Aorta (tissue), 5 donors: ENCODE measurements around the gene PVALB. TPM values are rescaled to one million over a fixed set of nuclear protein-coding genes. Genes with fewer than 3 reads are reported as not detected.

ENCODE experiments used
- ATAC-seq: fragments of 200-7000 bp; cut with Tn5 transposase; one replicate; pipeline ENCODE4 v1.9.1; 2022; ENCODE audit warnings: moderate library complexity; ENCODE audit not compliant: low FRiP score
- DNase-seq, 2 donors: peaks; one replicate each; pipeline ENCODE4 v3.0.0-alpha.2; 2020
- H3K27ac ChIP-seq, 2 donors: one replicate each; pipeline ENCODE4 v1.5.1; 2013; ENCODE audit warnings: low read length in 2 of 2, mild to moderate bottlenecking in 2 of 2, moderate library complexity in 2 of 2, control low read depth in 1 of 2, inconsistent platforms in 1 of 2, low read depth in 1 of 2
- H3K27me3 ChIP-seq, 2 donors: one replicate each; pipeline ENCODE4 v1.6.1; 2013; ENCODE audit warnings: control low read depth in 1 of 2, low read length in 1 of 2, mild to moderate bottlenecking in 1 of 2, moderate library complexity in 1 of 2; ENCODE audit not compliant: insufficient read depth in 2 of 2, control insufficient read depth in 1 of 2
- H3K36me3 ChIP-seq, 2 donors: one replicate each; pipeline ENCODE4 v1.6.1; 2013; ENCODE audit warnings: control low read depth in 1 of 2, low read length in 1 of 2, mild to moderate bottlenecking in 1 of 2; ENCODE audit not compliant: insufficient read depth in 2 of 2, control insufficient read depth in 1 of 2
- H3K4me1 ChIP-seq, 2 donors: one replicate each; pipeline ENCODE4 v1.6.1; 2013; ENCODE audit warnings: low read length in 2 of 2, control low read depth in 1 of 2, mild to moderate bottlenecking in 1 of 2, moderate library complexity in 1 of 2; ENCODE audit not compliant: insufficient read depth in 2 of 2, control insufficient read depth in 1 of 2
- H3K4me3 ChIP-seq, 2 donors: one replicate each; pipeline ENCODE4 v1.5.1; 2013; ENCODE audit warnings: low read length in 2 of 2, control low read depth in 1 of 2, mild to moderate bottlenecking in 1 of 2
- H3K9me3 ChIP-seq: one replicate; pipeline ENCODE4 v1.6.1; 2013; ENCODE audit warnings: mild to moderate bottlenecking, low read length; ENCODE audit not compliant: control insufficient read depth
- WGBS, 2 donors: extraction: QIAGEN DNeasy Blood & Tissue Kit; methylation state at CpG; one replicate each; pipeline ENCODE4 v1.1.7; 2013; 5-methylcytosine and 5-hydroxymethylcytosine counted together
- intact Hi-C, 2 donors: fragments of 100-400 bp; cut with DNase I; formaldehyde crosslinking; loops; one replicate each; pipeline versions ENCODE4 v1.14.2 to v1.15.0; 2022
- long read RNA-seq, 2 donors: library from polyadenylated mRNA; unstranded; transcript quantifications; one replicate each; pipeline ENCODE4 v2.0.0, GENCODE V29; 2020 to 2021
- polyA plus RNA-seq, 2 donors: library from polyadenylated mRNA; stranded (reverse); fragments of 200-250 nt; gene quantifications; one replicate each; pipeline ENCODE4 v1.2.3, GENCODE V29; 2013
- total RNA-seq, 2 donors: library from RNA; stranded (reverse); fragmentation: NEBNext Ultra II Directional; extraction: Animal tissue kit (Norgen Biotek cat#: 25700); gene quantifications; one replicate each; pipeline ENCODE4 v1.2.1, GENCODE V29; 2021
- donor health status: healthy with polysubstance abuse.
- donor health status: Bipolar disorder and iron deficiency.
- donor health status: DM: no; HTN: no; CAD: no.
- donor health status: DM: no; HTN: no; CAD: no.
- donor health status: DM: yes; HTN: yes; CAD: no.

PVALB gene
- not detected for total RNA-seq
- not detected for polyA plus RNA-seq
- long read RNA-seq, donor 1 = 0 reads
- long read RNA-seq, donor 2 = 0 reads

GRCh38 chr22:36816636-36817524 is at the start of gene PVALB:
TSS of gene PVALB (minus strand) at chr22:36817035. CDS start at chr22:36817005, 30 bp downstream.
- Histone ChIP-seq H3K36me3 (no peaks in the 10 kb centered on the region), H3K4me1 (no peaks in the 10 kb centered on the region), H3K27me3 (no peaks in the 10 kb centered on the region), H3K27ac (no peak within 1 kb of the TSS), H3K4me3 (no peak within 1 kb of the TSS), H3K9me3 (no peaks in the 10 kb centered on the region)
- no peak for DNase-seq
- intact Hi-C loops = no loop called here
- WGBS, 2 donors = 1 to 2% methylated on average over 59 to 75 of the region's 75 CpGs
- peak; percentile 31 for ATAC-seq

GRCh38 chr22:36865346-36865745 is 48.5 kb upstream of the PVALB start:
- intact Hi-C loops = no loop called here
- Histone ChIP-seq H3K36me3 (no peaks in the 10 kb centered on the region), H3K4me3 (no peak overlapping the region), H3K9me3 (no peaks in the 10 kb centered on the region), H3K4me1 (no peaks in the 10 kb centered on the region), H3K27me3 (no peaks in the 10 kb centered on the region), H3K27ac (no peak overlapping the region)
- DNase-seq = no peak
- 24 to 28% methylated on average over 13 of the region's 13 CpGs for WGBS, 2 donors
- ATAC-seq = no peak

GRCh38 chr22:36864454-36865215 is 47.8 kb upstream of the PVALB start:
- H3K36me3 ChIP-seq = no peaks in the 10 kb centered on the region

GRCh38 chr22:36863979-36864378 is 47.1 kb upstream of the PVALB start:
- H3K4me1 ChIP-seq = no peaks in the 10 kb centered on the region
- no peaks in the 10 kb centered on the region for H3K27me3 ChIP-seq
- intact Hi-C loops = no loop called here
- no peak overlapping the region for H3K27ac ChIP-seq
- H3K9me3 ChIP-seq = no peaks in the 10 kb centered on the region
- no peak overlapping the region for H3K4me3 ChIP-seq
- ATAC-seq (no peak), DNase-seq (no peak)
- no peaks in the 10 kb centered on the region for H3K36me3 ChIP-seq
- 86 to 90% methylated on average over 6 of the region's 6 CpGs for WGBS, 2 donors

More at GRCh38 chr22:36864454-36865215, 47.8 kb upstream of the PVALB start:
- intact Hi-C loops = no loop called here
- WGBS, 2 donors = 79% methylated on average over 14 of the region's 14 CpGs
- H3K27ac ChIP-seq = no peak overlapping the region
- no peaks in the 10 kb centered on the region for H3K27me3 ChIP-seq
- H3K9me3 ChIP-seq = no peaks in the 10 kb centered on the region
- no peaks in the 10 kb centered on the region for H3K4me1 ChIP-seq
- DNase-seq (no peak), ATAC-seq (no peak)
- H3K4me3 ChIP-seq = no peak overlapping the region

- Histone ChIP-seq H3K4me3 (no peak overlapping the region), H3K36me3 (no peaks in the 10 kb centered on the region), H3K27me3 (no peaks in the 10 kb centered on the region), H3K27ac (no peak overlapping the region), H3K9me3 (no peaks in the 10 kb centered on the region), H3K4me1 (no peaks in the 10 kb centered on the region)
- intact Hi-C loops = no loop called here
- ATAC-seq = no peak
- 68 to 77% methylated on average over 11 of the region's 11 CpGs for WGBS, 2 donors
- no peak for DNase-seq
Observed at GRCh38 chr22:36863281-36863680, 46.4 kb upstream of the PVALB start.

GRCh38 chr22:36862251-36863242 is 45.7 kb upstream of the PVALB start:
- Histone ChIP-seq H3K4me1 (no peaks in the 10 kb centered on the region), H3K27ac (no peak overlapping the region), H3K36me3 (no peaks in the 10 kb centered on the region), H3K9me3 (no peaks in the 10 kb centered on the region), H3K27me3 (no peaks in the 10 kb centered on the region), H3K4me3 (no peak overlapping the region)
- DNase-seq = peak in 1 of 2 donors; percentile 79
- ATAC-seq = peak; percentile 35
- WGBS, 2 donors = 75 to 78% methylated on average over 26 of the region's 26 CpGs
- intact Hi-C loops = no loop called here

GRCh38 chr22:36860821-36861659 is 44.2 kb upstream of the PVALB start, which contains the start of gene NCF4:
TSS of gene NCF4 (plus strand) at chr22:36861006. CDS start at chr22:36861172, 166 bp downstream.
- Histone ChIP-seq H3K27me3 (no peaks in the 10 kb centered on the region), H3K4me1 (no peaks in the 10 kb centered on the region), H3K27ac (no peak within 1 kb of the TSS), H3K9me3 (no peaks in the 10 kb centered on the region), H3K36me3 (no peaks in the 10 kb centered on the region), H3K4me3 (no peak within 1 kb of the TSS)
- DNase-seq (peak in 1 of 2 donors; percentile 92), ATAC-seq (peak; percentile 34)
- intact Hi-C loops = no loop called here
- WGBS, 2 donors = 78% methylated on average over 16 to 17 of the region's 17 CpGs
